T-helper 1 cell treated with Interleukin-12 subunit alpha and Interleukin-12 subunit beta and Interleukin-4 antibody, amounts not matched to agents 30 μg/mL and 1 μg/mL, for 36 hours (primary cell): ENCODE results near the gene RPL41.
"Not testable (repeated sequence)": the region's sequence is repeated elsewhere in the genome, so short reads cannot be mapped to it uniquely, and the experiment has no call there.

Source experiments
- H3K27ac Mint-ChIP-seq: one replicate; pipeline ENCODE4 v1.8.0; 2021; ENCODE audit warnings: mild to moderate bottlenecking, mixed read lengths
- H3K27me3 Mint-ChIP-seq: one replicate; pipeline ENCODE4 v1.8.0; 2021; ENCODE audit warnings: low read depth, mixed read lengths
- H3K36me3 Mint-ChIP-seq: one replicate; pipeline ENCODE4 v1.8.0; 2021; ENCODE audit warnings: low read depth, mixed read lengths
- H3K4me1 Mint-ChIP-seq: one replicate; pipeline ENCODE4 v1.8.0; 2021; ENCODE audit warnings: low read depth, mixed read lengths
- H3K4me3 Mint-ChIP-seq: one replicate; pipeline ENCODE4 v1.8.0; 2021; ENCODE audit warnings: mild to moderate bottlenecking, moderate library complexity, mixed read lengths
- H3K9me3 Mint-ChIP-seq: one replicate; pipeline ENCODE4 v1.8.0; 2021; ENCODE audit warnings: mixed read lengths

The RPL41 gene

GRCh38 chr12:56152132-56152755, 35.8 kb downstream of the RPL41 start, which contains the start of gene MYL6B:
Gene MYL6B, plus strand, starts transcription at chr12:56152587. Its CDS starts 1,332 bp downstream, at chr12:56153919.
- H3K27ac Mint-ChIP-seq = peak within 1 kb of the TSS; percentile 100
- peak within 1 kb of the TSS; percentile 90 for H3K4me3 Mint-ChIP-seq
- H3K36me3 Mint-ChIP-seq = peaks cover 7% of the 10 kb centered on the region
- H3K27me3 Mint-ChIP-seq = no peaks in the 10 kb centered on the region
- H3K9me3 Mint-ChIP-seq = no peaks in the 10 kb centered on the region
- H3K4me1 Mint-ChIP-seq = peaks cover 37% of the 10 kb centered on the region

GRCh38 chr12:56152756-56153677, 36.6 kb downstream of the RPL41 start:
- H3K4me3 Mint-ChIP-seq = peak overlapping the region; percentile 90
- peaks cover 8% of the 10 kb centered on the region for H3K36me3 Mint-ChIP-seq
- no peaks in the 10 kb centered on the region for H3K27me3 Mint-ChIP-seq
- peak overlapping the region; percentile 100 for H3K27ac Mint-ChIP-seq
- H3K9me3 Mint-ChIP-seq = no peaks in the 10 kb centered on the region
- H3K4me1 Mint-ChIP-seq = peaks cover 40% of the 10 kb centered on the region

- Mint-ChIP-seq H3K27ac (peak overlapping the region; percentile 100), H3K36me3 (peaks cover 11% of the 10 kb centered on the region), H3K9me3 (no peaks in the 10 kb centered on the region), H3K4me3 (peak overlapping the region; percentile 90), H3K27me3 (no peaks in the 10 kb centered on the region), H3K4me1 (peaks cover 40% of the 10 kb centered on the region)
Measured at GRCh38 chr12:56153678-56154065, 37.2 kb downstream of the RPL41 start.

GRCh38 chr12:56154246-56154771, 37.9 kb downstream of the RPL41 start:
- H3K27me3 Mint-ChIP-seq = no peaks in the 10 kb centered on the region
- H3K27ac Mint-ChIP-seq = peak overlapping the region; percentile 31
- H3K9me3 Mint-ChIP-seq = no peaks in the 10 kb centered on the region
- H3K36me3 Mint-ChIP-seq = peaks cover 18% of the 10 kb centered on the region
- H3K4me1 Mint-ChIP-seq = peaks cover 43% of the 10 kb centered on the region
- H3K4me3 Mint-ChIP-seq = no peak overlapping the region

- Mint-ChIP-seq H3K27ac (no peak overlapping the region), H3K36me3 (peaks cover 23% of the 10 kb centered on the region), H3K27me3 (no peaks in the 10 kb centered on the region), H3K4me1 (peaks cover 45% of the 10 kb centered on the region), H3K9me3 (no peaks in the 10 kb centered on the region), H3K4me3 (peak overlapping the region; percentile 5)
Measured at GRCh38 chr12:56154818-56155217, 38.4 kb downstream of the RPL41 start.

GRCh38 chr12:56155256-56155845, 38.9 kb downstream of the RPL41 start:
- Mint-ChIP-seq H3K9me3 (no peaks in the 10 kb centered on the region), H3K4me3 (peak overlapping the region; percentile 22), H3K27me3 (no peaks in the 10 kb centered on the region), H3K4me1 (peaks cover 46% of the 10 kb centered on the region), H3K27ac (peak overlapping the region; percentile 31), H3K36me3 (peaks cover 28% of the 10 kb centered on the region)

GRCh38 chr12:56156464-56157200, 40.2 kb downstream of the RPL41 start:
- peaks cover 38% of the 10 kb centered on the region for H3K36me3 Mint-ChIP-seq
- peak overlapping the region; percentile 99 for H3K4me3 Mint-ChIP-seq
- peak overlapping the region; percentile 99 for H3K27ac Mint-ChIP-seq
- H3K27me3 Mint-ChIP-seq, H3K9me3 Mint-ChIP-seq: not testable (repeated sequence)
- H3K4me1 Mint-ChIP-seq = peaks cover 48% of the 10 kb centered on the region

GRCh38 chr12:56157201-56158028, 41.0 kb downstream of the RPL41 start:
- H3K9me3 Mint-ChIP-seq = no peaks in the 10 kb centered on the region
- peaks cover 45% of the 10 kb centered on the region for H3K36me3 Mint-ChIP-seq
- H3K27me3 Mint-ChIP-seq = no peaks in the 10 kb centered on the region
- peak overlapping the region; percentile 99 for H3K4me3 Mint-ChIP-seq
- peaks cover 48% of the 10 kb centered on the region for H3K4me1 Mint-ChIP-seq
- H3K27ac Mint-ChIP-seq = peak overlapping the region; percentile 99

GRCh38 chr12:56158029-56158925, 41.8 kb downstream of the RPL41 start, which contains the start of gene MYL6:
Gene MYL6, plus strand, starts transcription at chr12:56158359. Its CDS starts 43 bp downstream, at chr12:56158402.
- no peaks in the 10 kb centered on the region for H3K9me3 Mint-ChIP-seq
- H3K4me3 Mint-ChIP-seq = peak within 1 kb of the TSS; percentile 99
- H3K4me1 Mint-ChIP-seq = peaks cover 40% of the 10 kb centered on the region
- H3K36me3 Mint-ChIP-seq = peaks cover 50% of the 10 kb centered on the region
- peak within 1 kb of the TSS; percentile 99 for H3K27ac Mint-ChIP-seq
- no peaks in the 10 kb centered on the region for H3K27me3 Mint-ChIP-seq

GRCh38 chr12:56158926-56159461, 42.6 kb downstream of the RPL41 start:
- peaks cover 38% of the 10 kb centered on the region for H3K4me1 Mint-ChIP-seq
- peaks cover 57% of the 10 kb centered on the region for H3K36me3 Mint-ChIP-seq
- no peaks in the 10 kb centered on the region for H3K9me3 Mint-ChIP-seq
- no peaks in the 10 kb centered on the region for H3K27me3 Mint-ChIP-seq
- H3K4me3 Mint-ChIP-seq = peak overlapping the region; percentile 99
- peak overlapping the region; percentile 99 for H3K27ac Mint-ChIP-seq

- Mint-ChIP-seq H3K27me3 (no peaks in the 10 kb centered on the region), H3K4me1 (peaks cover 43% of the 10 kb centered on the region), H3K4me3 (peak overlapping the region; percentile 99), H3K27ac (peak overlapping the region; percentile 99), H3K36me3 (peaks cover 63% of the 10 kb centered on the region), H3K9me3 (no peaks in the 10 kb centered on the region)
Measured at GRCh38 chr12:56159482-56160192, 43.2 kb downstream of the RPL41 start.
